H9 (cell line): ENCODE measurements around the gene MYL1. TPM values are rescaled to one million over a fixed set of nuclear protein-coding genes. Genes with fewer than 3 reads are reported as not detected.

Source experiments
- DNase-seq: peaks from one replicate; pipeline ENCODE4 v3.0.0-alpha.2; 2017
- H2AFZ ChIP-seq: one replicate; pipeline ENCODE4 v1.6.1; 2013; ENCODE audit warnings: mild to moderate bottlenecking, low read length, control low read depth, moderate library complexity
- H2AK5ac ChIP-seq: 2 replicates; pipeline ENCODE4 v1.6.1; 2013; ENCODE audit warnings: low read length, control low read depth, mixed read lengths; ENCODE audit not compliant: insufficient read length
- H2BK120ac ChIP-seq: one replicate; pipeline ENCODE4 v1.6.1; 2013; ENCODE audit warnings: low read depth, mild to moderate bottlenecking, low read length, control low read depth, inconsistent platforms; ENCODE audit not compliant: poor library complexity, severe bottlenecking
- H2BK12ac ChIP-seq: 2 replicates; pipeline ENCODE4 v1.6.1; 2013; ENCODE audit warnings: low read length, control low read depth, mixed read lengths, low read depth; ENCODE audit not compliant: insufficient read length
- H2BK15ac ChIP-seq: 2 replicates; pipeline ENCODE4 v1.6.1; 2013; ENCODE audit warnings: low read depth, low read length, control low read depth
- H2BK20ac ChIP-seq: one replicate; pipeline ENCODE4 v1.6.1; 2013; ENCODE audit warnings: low read depth, mild to moderate bottlenecking, low read length, control low read depth, inconsistent platforms; ENCODE audit not compliant: poor library complexity, severe bottlenecking
- H2BK5ac ChIP-seq: 2 replicates; pipeline ENCODE4 v1.6.1; 2013; ENCODE audit warnings: low read length, control low read depth, mixed read lengths; ENCODE audit not compliant: insufficient read length
- H3K14ac ChIP-seq: 2 replicates; pipeline ENCODE4 v1.6.1; 2013; ENCODE audit warnings: low read length, control low read depth; ENCODE audit not compliant: insufficient read depth
- H3K18ac ChIP-seq: 2 replicates; pipeline ENCODE4 v1.6.1; 2013; ENCODE audit warnings: low read depth, mild to moderate bottlenecking, mixed read lengths, low read length, control low read depth; ENCODE audit not compliant: insufficient read length
- H3K23ac ChIP-seq: 2 replicates; pipeline ENCODE4 v1.6.1; 2013; ENCODE audit warnings: low read length, control low read depth, mixed read lengths, low read depth; ENCODE audit not compliant: insufficient read length
- H3K23me2 ChIP-seq: 2 replicates; pipeline ENCODE4 v1.6.1; 2013; ENCODE audit warnings: low read depth, mild to moderate bottlenecking, mixed read lengths, low read length, control low read depth; ENCODE audit not compliant: insufficient read length, poor library complexity, severe bottlenecking
- H3K27ac ChIP-seq: 2 replicates; pipeline ENCODE4 v1.5.1; 2013; ENCODE audit warnings: low read length, control low read depth, mixed read lengths, low read depth; ENCODE audit not compliant: insufficient read length
- H3K27me3 ChIP-seq: 2 replicates; pipeline ENCODE4 v1.6.1; 2013; ENCODE audit warnings: low read length, control low read depth, inconsistent platforms; ENCODE audit not compliant: insufficient read depth
- H3K4ac ChIP-seq: 2 replicates; pipeline ENCODE4 v1.6.1; 2013; ENCODE audit warnings: low read depth, mild to moderate bottlenecking, control low read depth, inconsistent platforms, low read length, moderate library complexity
- H3K4me1 ChIP-seq: 2 replicates; pipeline ENCODE4 v1.6.1; 2013; ENCODE audit warnings: low read length, control low read depth, inconsistent platforms; ENCODE audit not compliant: insufficient read depth
- H3K4me2 ChIP-seq: 2 replicates; pipeline ENCODE4 v1.6.1; 2013; ENCODE audit warnings: low read length, control low read depth, mixed read lengths; ENCODE audit not compliant: insufficient read length, insufficient read depth
- H3K56ac ChIP-seq: 2 replicates; pipeline ENCODE4 v1.6.1; 2013; ENCODE audit warnings: low read depth, mild to moderate bottlenecking, mixed read lengths, low read length, control low read depth; ENCODE audit not compliant: insufficient read length
- H3K79me1 ChIP-seq: 2 replicates; pipeline ENCODE4 v1.6.1; 2013; ENCODE audit warnings: low read depth, mild to moderate bottlenecking, moderate library complexity, low read length, control low read depth, inconsistent platforms; ENCODE audit not compliant: insufficient read depth, poor library complexity, severe bottlenecking
- H3K79me2 ChIP-seq: 2 replicates; pipeline ENCODE4 v1.6.1; 2013; ENCODE audit warnings: low read length, control low read depth, inconsistent platforms; ENCODE audit not compliant: insufficient read depth
- H3K9ac ChIP-seq: 2 replicates; pipeline ENCODE4 v1.6.1; 2013; ENCODE audit warnings: low read length, control low read depth, mixed read lengths; ENCODE audit not compliant: insufficient read length; ENCODE audit errors: extremely low read depth
- H3K9me3 ChIP-seq: one replicate; pipeline ENCODE4 v1.6.1; 2013; ENCODE audit warnings: low read depth, low read length, inconsistent platforms; ENCODE audit not compliant: control insufficient read depth
- H3T11ph ChIP-seq: one replicate; pipeline ENCODE4 v1.6.1; 2013; ENCODE audit warnings: mild to moderate bottlenecking, low read length, control low read depth, inconsistent platforms
- H4K20me1 ChIP-seq: one replicate; pipeline ENCODE4 v1.6.1; 2013; ENCODE audit not compliant: control insufficient read depth, insufficient read length, insufficient read depth
- H4K5ac ChIP-seq: 2 replicates; pipeline ENCODE4 v1.6.1; 2013; ENCODE audit warnings: low read depth, mild to moderate bottlenecking, mixed read lengths, low read length, control low read depth; ENCODE audit not compliant: insufficient read length
- H4K8ac ChIP-seq: replicated peaks from 2 replicates; pipeline ENCODE4 v1.6.1; 2013; ENCODE audit warnings: low read length, control low read depth, mixed read lengths, low read depth; ENCODE audit not compliant: insufficient read length
- H4K91ac ChIP-seq: 2 replicates; pipeline ENCODE4 v1.6.1; 2013; ENCODE audit warnings: low read depth, mild to moderate bottlenecking, moderate library complexity, mixed read lengths, low read length, control low read depth; ENCODE audit not compliant: insufficient read length
- H3K27ac Mint-ChIP-seq, 3 experiments: 2 replicates in 2 of 3; 3 replicates in 1 of 3; pipeline ENCODE4 v1.8.0; 2020 to 2021; ENCODE audit warnings: mixed read lengths in 3 of 3, mild to moderate bottlenecking in 1 of 3, moderate library complexity in 1 of 3
- H3K27me3 Mint-ChIP-seq: 2 replicates; pipeline ENCODE4 v1.8.0; 2021; ENCODE audit warnings: low read depth, mild to moderate bottlenecking, moderate library complexity, mixed read lengths
- H3K36me3 Mint-ChIP-seq, 3 experiments: 2 replicates in 2 of 3; 3 replicates in 1 of 3; pipeline ENCODE4 v1.8.0; 2020 to 2021; ENCODE audit warnings: low read depth in 3 of 3, mixed read lengths in 3 of 3; ENCODE audit not compliant: insufficient read depth in 1 of 3
- H3K4me1 Mint-ChIP-seq, 2 experiments: 2 replicates each; pipeline ENCODE4 v1.8.0; 2020; ENCODE audit warnings: mixed read lengths in 2 of 2
- H3K4me3 Mint-ChIP-seq, 2 experiments: 2 replicates in 1 of 2; 3 replicates in 1 of 2; pipeline ENCODE4 v1.8.0; 2020 to 2021; ENCODE audit warnings: mild to moderate bottlenecking in 2 of 2, mixed read lengths in 2 of 2, moderate library complexity in 1 of 2
- H3K9me3 Mint-ChIP-seq, 2 experiments: 2 replicates in 1 of 2; 3 replicates in 1 of 2; pipeline ENCODE4 v1.8.0; 2020; ENCODE audit warnings: mild to moderate bottlenecking in 2 of 2, mixed read lengths in 2 of 2, moderate library complexity in 1 of 2
- CTCF ChIP-seq: fragments of 200-600 bp; sonication (generic); conservative IDR thresholded peaks from 3 replicates; pipeline ENCODE4 v1.8.0; 2021; ENCODE audit warnings: antibody characterized with exemption, mild to moderate bottlenecking
- WGBS: extraction: QIAGEN DNeasy Blood & Tissue Kit; methylation state at CpG from one replicate; pipeline ENCODE4 v1.1.7; 2013; ENCODE audit warnings: missing lambda C conversion rate, low lambda C conversion rate, mixed read lengths; ENCODE audit not compliant: insufficient read length; ENCODE audit errors: extremely low coverage; 5-methylcytosine and 5-hydroxymethylcytosine counted together
- total RNA-seq: library from RNA; stranded (reverse); gene quantifications from 2 replicates; pipeline ENCODE4 v1.2.1, GENCODE V29; 2021

Gene MYL1
- total RNA-seq, 1 experiment from 2014 or later, result not detected

- Histone ChIP-seq H2BK5ac (no peak overlapping the region), H3K4me1 (no peaks in the 10 kb centered on the region), H2BK120ac (no peak overlapping the region), H4K5ac (no peak overlapping the region), H2AFZ (no peak overlapping the region), H3K4ac (no peak overlapping the region), H3K79me2 (no peaks in the 10 kb centered on the region), H2BK12ac (no peak overlapping the region), H3K4me2 (no peak overlapping the region), H3T11ph (no peak overlapping the region), H3K56ac (no peak overlapping the region), H3K14ac (no peak overlapping the region), H3K23me2 (no peaks in the 10 kb centered on the region), H3K27ac (no peak overlapping the region), H3K9ac (no peak overlapping the region), H3K79me1 (no peaks in the 10 kb centered on the region), H2BK15ac (no peak overlapping the region), H4K8ac (no peak overlapping the region), H3K27me3 (no peaks in the 10 kb centered on the region), H3K23ac (no peak overlapping the region), H2AK5ac (no peak overlapping the region), H3K18ac (no peak overlapping the region), H3K9me3 (no peaks in the 10 kb centered on the region), H2BK20ac (no peak overlapping the region), H4K91ac (no peak overlapping the region), H4K20me1 (no peaks in the 10 kb centered on the region)
- Mint-ChIP-seq H3K4me3 (no peak overlapping the region), H3K27ac (no peak overlapping the region), H3K27me3 (no peaks in the 10 kb centered on the region), H3K36me3 (no peaks in the 10 kb centered on the region), H3K4me1 (peaks cover 3 to 6% of the 10 kb centered on the region in 2 experiments; a peak in 3 of 4 replicates), H3K9me3 (no peaks in the 10 kb centered on the region)
- no CpG with 5 or more reads among the region's 2 CpGs for WGBS
- no peak for DNase-seq
- no peak for TF ChIP-seq CTCF
Observed at GRCh38 chr2:210288408-210288807, 26.6 kb downstream of the MYL1 start.
